ENCODE data around the gene FAM185A.
"Not testable (repeated sequence)": the region's sequence is repeated elsewhere in the genome, so short reads cannot be mapped to it uniquely, and the experiment has no call there.

DNA sequence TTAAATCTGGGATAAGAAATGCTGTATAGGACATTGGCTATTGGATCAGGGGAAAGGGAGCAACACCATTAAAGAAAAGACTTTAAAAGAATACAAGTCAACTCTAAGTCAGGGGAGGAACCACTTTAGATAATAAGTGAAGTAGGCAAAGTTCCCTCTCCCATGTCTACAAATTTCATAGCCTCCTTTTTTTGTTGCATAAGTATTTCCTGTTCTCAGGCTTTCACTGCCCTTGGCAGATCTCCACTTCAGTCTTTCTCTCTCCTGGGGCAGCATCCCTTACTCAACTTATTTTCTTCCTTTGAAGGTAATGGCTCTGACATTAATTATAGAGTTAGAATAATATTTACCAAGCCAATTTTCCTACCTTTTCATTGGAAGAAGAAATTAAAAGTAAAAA lies 30.3 kb upstream of the FAM185A start:
- TF ChIP-seq POLR2A, CTCF (IDR thresholded peaks at IDR 0.05): not testable (repeated sequence)

Measured in heart left ventricle (tissue), 13 donors.